ENCODE measurements around the gene LDLRAD4.

LDLRAD4 gene

DNA sequence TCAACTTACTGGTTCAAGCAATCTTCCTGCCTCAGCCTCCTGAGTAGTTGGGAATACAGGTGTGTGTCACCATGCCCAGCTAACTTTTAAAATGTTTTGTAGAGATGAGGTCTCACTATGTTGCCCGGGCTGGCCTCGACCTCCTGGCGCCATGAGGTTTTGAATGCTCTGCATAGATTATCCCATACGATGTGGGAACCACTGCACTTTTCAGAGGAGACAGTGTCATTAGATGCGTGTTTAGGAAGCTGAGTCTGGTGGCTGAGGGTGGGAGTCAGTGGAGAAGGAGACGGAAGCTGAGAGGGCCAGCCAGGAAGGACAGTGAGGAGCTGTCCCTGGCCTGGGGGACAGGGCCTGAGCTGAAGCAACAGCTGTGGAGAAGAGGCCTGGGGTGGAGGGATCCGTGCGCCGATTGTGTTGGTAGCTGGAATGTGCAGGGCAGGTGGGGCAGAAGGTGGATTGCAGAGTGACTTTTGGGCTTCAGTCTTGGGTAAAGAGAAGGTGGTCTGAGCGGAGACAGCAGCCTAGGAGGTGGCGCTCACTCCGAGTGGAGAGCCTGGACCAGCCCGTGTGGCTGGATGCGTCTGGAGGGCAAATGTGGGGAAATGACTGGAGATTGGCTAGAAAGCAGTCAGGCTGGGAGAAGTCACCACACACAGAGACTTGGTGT is 68.0 kb downstream of the LDLRAD4 start:
- DNase-seq (ENCODE audit: low read depth), result no peak

DNA sequence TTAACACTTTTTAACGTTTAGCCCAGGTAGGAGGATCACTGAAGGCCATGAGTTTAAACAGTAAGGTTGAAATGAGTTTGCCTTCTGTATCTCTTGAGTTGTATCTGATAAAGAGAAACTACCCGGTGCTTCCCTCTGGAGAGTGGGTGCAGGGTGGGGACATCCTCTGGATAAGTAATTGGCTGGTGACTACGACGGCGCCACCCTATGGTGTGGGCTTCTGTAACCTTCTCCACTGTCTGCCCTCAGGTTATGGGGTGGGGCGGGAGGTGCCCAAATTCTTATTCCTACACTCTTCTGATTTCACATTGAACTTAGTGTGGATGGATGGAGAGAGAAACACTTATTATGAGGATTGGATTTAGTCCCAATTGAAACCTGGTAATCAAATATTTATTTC is 68.8 kb downstream of the LDLRAD4 start:
- no peak for DNase-seq (ENCODE audit: low read depth)

DNA sequence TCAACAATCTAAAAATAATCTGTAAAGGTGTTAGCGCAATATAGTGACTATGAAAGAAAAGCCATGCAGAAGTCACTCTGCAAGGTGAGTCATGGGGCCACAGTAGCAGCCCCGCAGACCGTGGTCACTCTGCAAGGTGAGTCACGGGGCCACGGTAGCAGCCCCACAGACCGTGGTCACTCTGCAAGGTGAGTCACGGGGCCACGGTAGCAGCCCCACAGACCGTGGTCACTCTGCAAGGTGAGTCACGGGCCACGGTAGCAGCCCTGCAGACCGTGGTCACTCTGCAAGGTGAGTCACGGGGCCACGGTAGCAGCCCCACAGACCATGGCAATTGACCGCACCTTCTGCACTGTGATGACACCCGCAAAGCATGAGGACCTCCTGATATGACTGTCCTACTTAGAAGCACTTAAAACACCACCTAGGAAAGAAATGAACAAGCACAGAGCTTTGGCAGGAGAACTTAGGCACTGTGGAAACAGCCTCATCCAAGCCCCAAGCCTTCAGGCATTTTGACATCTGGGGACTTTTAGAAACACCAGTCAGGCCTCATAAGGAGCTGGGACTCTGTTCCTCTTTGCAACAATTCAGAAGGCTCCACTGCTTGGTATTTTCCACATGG is 70.1 kb downstream of the LDLRAD4 start:
- no peak for DNase-seq (ENCODE audit: low read depth)

DNA sequence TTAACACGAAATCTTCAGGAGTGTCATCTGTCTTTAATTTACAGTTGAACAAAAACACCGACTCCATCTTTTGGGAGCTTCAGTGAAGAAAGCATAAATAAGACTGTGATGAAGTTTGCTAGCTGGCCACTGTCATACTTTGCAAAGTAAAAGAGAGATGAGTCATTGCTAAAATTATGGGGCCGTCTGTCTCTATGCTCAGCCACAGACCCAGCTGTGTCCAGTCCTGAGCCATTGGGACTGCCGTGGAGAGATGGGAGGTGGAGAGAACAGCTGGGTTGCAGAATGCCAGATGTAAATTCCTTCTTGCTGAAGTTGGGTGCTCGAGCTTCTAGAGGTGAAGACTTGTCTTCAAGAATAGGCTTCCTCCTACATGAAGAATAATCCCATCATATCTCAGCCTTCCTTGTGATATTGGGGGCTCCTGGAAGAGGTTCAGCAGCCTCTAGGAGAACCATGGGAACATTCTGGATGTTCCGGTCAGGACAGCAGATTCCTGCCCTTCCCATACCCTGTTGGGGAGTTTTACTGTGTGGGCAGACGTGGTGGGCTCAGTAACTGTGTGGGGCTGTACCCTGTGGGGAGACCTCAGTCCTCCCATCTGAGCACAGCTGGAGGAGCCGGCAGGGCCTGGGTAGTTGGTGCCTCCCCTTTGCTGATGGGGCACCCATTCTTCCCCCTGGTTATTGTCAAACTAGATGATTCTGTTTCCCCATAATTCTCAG is 71.1 kb downstream of the LDLRAD4 start:
- no peak for DNase-seq (ENCODE audit: low read depth)

DNA sequence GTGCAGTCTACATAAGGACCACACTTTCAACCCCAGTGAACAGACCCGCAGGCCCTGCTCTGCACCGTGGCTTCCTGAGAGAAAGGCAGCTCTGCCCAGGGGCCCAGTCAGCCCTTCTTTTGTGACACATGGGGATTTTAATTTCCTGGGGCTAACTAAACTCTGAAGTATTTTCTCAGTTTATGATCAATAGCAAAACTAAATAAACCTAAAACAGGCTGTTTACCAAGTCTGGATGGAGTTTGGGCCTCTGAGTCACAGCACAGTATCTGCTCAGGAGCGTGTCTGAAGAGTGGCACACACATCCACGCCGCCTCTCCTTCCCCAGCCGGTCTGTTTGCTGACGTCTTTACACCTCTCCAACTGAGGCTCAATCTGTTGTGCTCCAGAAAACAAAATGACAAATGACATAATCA is 72.3 kb downstream of the LDLRAD4 start:
- no peak for DNase-seq (ENCODE audit: low read depth)

DNA sequence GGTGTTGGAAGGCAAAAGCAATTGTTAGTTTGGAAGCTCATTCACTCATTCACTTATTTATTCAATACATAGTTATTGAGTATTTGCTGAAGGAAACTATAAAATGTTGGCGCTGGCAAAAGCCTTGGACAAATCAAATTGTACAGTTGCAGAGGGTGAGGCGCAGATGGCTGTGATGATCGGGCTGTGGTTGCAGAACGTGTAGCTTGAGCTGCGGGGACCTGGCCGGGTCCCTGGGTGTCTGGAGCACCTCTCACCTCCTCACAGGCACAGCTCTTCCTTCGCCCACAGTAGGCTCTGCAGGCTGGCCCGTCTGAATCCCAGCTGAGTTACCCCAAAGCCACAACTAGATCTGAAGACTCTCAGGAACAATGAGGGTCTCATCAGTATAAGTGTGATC is 72.7 kb downstream of the LDLRAD4 start:
- DNase-seq (ENCODE audit: low read depth), result no peak

DNA sequence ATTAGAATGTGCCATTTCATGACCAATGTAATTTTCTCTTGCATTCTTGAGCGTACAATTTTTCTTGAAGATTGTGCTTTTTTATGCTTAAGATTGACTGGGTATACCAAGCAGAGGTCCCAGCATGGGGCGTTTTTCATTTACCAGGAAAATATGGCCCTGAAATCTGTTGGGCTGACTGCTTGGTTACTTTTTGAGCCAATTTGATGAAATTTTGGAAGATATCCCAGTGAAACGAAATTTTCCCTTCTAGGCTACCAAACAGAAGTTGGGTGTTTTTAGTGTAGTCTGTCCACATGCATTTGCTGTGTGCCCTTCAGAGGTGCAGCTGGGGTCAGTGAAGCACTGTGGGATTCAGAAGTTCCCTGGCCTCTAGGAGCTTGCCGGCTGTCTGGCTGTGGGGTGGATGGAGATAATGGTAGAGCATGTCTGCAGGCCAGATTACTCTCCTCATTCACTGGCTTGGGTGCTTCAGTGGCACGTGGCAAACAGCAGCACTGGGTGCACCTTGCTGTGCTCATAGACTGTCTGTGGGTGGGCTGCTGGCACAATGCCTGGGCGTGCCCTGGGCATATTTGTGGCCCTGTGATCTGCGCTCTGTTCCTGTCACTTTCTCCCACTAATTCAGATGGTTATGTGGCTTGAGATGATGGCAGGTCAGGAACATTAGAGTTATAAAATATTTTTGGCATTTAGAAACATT is 73.3 kb downstream of the LDLRAD4 start:
- DNase-seq (ENCODE audit: low read depth), result no peak

DNA sequence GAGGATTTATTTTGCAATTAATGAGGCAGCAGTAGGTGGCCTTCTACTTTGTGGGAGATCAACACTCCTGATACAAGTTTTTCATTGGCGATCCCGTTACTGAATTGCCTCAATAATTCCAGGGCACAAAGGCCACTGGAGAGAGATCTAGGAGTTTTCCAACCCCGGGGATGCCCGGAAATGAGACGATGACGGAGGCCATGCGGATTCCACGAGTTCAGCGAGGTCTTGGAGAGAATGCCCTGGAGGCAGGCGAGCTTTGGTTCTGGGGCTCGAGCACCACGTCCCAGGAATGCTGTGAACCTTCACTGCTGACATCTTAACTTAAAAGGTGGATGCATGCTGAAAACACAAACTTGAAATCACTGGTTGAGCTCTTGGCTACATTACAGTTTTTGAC is 74.2 kb downstream of the LDLRAD4 start:
- no peak for DNase-seq (ENCODE audit: low read depth)

DNA sequence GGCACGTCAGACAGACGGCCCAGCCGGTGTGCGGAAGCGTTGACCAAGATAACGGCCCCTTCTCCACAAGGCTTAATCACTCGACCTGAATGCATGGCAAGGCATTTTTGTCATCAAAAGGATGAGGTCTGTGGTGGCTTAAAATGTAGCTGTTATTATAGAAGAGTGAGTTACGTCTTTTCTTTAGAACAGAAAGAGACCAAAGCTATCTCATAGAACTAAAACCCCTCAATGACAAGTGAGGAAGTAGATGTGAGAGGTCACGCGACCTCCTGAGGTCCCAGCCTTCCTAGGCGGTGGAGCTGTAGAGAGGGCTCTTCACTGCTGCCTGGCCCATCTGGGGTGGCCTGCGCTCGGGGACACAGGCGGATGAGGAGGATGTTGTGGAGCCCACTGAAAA is 75.7 kb downstream of the LDLRAD4 start:
- no peak for DNase-seq (ENCODE audit: low read depth)

DNA sequence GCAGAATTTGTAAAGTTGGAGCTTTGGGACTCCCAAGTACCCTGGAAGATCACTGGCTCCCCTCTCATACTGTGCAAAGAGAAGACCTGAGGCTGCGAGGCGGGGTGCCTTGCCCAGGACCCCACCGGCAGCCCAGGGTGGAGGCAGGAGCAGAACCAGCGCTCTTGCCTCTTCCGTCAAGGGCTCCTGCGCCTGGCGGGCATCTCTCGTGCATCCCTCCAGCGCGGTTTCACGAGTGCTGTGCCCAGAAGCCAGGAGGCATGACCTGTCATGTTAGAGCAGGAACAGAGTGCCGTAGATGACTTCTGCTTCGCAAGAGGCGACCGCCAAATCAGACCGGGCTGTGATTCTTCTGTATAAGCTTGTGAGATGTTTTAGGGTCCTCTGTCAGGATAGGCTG is 77.3 kb downstream of the LDLRAD4 start:
- DNase-seq (ENCODE audit: low read depth), result no peak

DNA sequence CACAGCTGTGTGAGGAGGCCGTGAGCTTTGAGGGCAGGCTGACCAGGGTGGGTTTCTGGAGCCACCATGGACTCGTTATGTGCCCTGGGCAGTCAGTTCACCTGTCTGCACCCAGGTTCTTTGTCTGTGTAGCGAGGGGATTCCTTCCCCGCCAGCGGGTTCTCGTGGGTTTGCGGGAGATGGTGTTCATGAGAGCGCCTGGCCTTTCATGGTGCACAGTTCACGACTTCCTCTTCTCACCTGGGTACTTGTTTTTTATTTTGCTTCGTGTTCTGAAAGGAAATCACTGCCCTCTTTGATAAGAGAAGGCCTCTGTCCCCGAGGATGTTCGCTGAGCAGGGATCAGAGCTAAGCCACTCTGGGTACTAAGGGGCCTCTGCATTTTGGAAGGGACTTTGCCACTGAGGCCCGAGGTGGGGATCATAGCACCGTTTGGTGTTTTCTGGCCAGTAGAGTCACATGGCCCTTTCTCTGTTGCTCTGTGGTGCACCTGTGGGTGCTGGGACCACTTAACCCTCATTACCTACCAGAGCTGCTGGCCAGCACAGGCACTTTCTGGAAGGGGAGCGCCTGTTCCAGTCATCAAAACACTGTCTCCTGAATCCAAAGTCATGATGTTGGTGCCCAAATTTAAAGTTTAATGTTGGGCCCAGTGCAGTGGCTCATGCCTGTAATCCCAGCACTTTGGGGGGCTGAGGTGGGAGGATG is 78.5 kb downstream of the LDLRAD4 start:
- DNase-seq (ENCODE audit: low read depth), result no peak

DNA sequence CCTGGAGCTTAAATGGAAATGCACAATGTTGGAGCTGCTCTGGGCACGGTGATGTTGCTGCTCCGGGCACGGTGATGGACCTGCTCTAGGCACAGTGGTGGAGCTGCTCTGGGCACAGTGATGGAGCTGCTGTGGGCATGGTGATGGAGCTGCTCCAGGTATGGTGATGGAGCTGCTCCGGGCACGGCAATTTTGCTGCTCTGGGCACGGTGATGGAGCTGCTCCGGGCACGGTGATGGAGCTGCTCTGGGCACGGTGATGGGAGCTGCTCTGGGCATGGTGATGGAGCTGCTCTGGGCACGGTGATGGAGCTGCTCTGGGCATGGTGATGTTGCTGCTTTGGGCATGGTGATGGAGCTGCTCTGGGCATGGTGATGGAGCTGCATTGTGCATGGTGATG is 79.7 kb downstream of the LDLRAD4 start:
- DNase-seq (ENCODE audit: low read depth), result no peak

DNA sequence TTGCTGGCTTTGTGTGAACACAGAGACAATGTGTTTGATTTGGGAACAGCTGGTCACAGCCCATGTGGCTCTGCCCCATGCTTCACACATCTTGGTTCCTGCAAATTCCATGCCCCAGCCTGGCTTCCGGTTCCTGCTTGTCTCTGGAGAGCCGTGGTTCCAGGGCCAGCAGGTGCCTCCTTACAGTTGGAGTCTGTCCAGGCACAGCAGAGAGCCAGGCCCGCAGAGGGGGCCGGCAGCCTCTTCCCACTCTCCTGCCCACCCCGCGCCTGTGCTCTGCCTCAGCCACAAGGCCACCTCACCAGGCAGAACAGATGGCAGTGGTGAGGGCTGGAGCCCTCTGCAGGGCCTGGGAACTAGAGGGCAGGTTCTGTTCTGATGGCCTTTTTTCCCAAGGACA is 81.5 kb downstream of the LDLRAD4 start:
- no peak for DNase-seq (ENCODE audit: low read depth)

DNA sequence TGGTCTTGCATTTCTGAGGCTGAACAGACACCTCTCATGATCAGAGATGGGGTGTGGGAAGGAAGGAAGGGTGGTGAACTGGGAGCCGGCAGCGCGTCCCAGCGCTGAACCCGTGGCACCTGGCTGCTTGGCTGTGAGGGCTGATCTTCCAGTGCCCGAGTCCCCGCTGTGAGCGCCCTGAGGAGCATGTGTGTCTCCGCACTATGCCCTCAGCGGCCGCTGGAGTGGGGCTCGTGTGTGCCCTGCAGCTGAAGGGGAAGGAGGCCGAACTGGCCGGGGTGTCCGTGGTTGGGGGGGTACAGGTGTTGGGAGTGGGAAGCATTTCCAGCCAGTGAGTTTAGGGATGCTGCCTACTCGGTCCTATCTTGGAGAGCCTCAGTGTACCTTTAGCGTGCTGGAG is 82.2 kb downstream of the LDLRAD4 start:
- DNase-seq (ENCODE audit: low read depth), result no peak

DNA sequence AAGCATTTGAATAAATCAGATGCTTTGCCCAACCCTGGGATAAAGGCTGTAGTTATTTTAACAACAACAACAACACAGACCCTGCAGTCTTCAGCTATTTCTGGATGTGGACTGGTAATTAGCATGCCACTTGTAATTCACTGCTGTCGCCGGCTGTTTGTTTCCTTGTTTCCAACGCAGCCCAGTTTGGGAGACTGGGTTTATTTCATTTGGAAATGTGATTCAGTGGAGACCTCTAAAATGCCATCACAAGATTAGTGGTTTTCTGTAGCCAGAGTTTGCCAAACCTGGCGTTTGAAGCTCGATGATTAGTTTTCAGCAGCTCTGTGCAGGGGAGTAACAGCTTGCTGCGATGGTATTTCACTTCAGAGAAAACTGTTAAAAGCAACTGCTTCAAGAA is 83.5 kb downstream of the LDLRAD4 start:
- no peak for DNase-seq (ENCODE audit: low read depth)

DNA sequence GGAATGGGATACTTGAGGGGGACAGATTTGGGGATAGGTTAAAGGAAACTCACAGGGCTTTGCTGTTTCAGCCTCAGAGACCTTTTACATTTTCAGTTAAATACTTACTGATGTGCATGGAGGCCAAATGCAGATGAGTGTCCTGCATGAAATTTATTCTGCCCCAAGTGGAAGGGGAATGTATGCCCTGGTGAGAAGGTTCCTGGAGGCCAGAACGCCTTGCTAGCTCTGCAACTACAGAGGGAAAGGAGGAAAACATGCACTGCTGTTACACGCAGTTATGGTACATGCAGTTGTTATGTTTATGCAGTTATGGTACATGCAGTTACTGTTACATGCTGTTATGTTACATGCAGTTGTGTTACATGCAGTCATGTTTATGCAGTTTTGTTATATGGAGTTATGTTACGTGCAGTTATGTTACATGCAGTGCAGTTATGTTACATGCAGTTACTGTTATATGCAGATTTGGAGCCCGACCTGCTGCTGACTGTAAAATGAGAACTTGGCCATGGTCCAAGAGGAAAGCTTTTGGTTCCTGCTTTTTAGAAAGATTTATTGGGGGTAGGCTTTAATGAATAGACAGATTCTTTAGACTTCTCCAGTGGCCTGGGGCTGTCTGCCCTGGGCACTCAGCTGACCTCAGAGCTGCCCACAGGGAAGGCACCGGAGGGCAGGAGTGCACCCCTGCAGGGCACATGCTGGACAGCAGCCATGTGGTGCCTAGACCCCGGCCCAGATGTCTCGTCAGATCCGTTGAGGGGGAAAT is 84.1 kb downstream of the LDLRAD4 start:
- no peak for DNase-seq (ENCODE audit: low read depth)

DNA sequence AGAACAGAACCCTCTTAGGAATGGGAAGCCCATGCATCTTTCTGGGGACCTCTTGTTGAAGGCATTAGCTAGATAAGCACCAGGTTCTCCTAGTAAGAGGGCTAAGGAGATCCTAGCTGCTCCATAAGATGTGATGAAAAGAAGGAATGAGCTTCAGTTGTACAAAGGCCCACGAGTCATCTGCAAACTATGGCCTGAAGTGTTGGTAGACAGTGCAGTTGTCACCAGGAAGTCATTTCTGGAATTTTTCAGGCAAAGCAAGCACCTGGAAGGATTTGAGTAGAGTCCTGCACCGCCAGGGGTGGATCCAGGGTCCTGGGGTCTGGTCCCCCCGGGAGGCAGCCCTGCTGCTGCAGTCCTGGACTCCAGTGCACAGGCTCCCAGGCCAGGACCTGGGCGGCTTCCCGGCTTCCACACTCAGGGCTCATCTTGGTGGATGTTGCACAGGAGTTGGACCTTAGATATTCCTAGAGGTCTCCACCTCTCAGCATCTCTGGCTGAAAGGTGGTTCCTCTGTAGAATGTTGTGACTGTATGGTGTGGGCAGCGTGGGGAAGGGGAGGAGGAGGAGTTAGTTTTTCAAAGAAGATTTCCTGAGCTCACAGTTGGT is 85.3 kb downstream of the LDLRAD4 start:
- no peak for DNase-seq (ENCODE audit: low read depth)

DNA sequence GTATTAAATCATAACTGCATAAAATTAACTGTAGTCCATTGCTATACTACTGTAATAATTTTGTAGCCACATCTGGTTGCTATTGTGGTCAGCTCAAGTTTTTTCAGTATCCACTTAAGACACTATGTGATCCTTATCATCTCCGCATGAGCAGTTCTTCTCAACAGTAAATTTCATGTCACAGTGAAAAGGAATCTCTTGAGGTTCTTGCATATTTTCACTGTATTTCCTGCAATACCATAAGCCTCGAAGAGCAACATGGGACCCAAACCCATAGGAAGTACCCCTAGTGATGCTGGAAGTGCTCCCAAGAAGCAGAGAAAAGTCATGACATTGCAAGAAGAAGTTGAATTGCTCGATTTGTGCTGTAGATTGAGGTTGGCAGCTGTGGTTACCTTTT is 86.7 kb downstream of the LDLRAD4 start:
- DNase-seq (ENCODE audit: low read depth), result no peak

DNA sequence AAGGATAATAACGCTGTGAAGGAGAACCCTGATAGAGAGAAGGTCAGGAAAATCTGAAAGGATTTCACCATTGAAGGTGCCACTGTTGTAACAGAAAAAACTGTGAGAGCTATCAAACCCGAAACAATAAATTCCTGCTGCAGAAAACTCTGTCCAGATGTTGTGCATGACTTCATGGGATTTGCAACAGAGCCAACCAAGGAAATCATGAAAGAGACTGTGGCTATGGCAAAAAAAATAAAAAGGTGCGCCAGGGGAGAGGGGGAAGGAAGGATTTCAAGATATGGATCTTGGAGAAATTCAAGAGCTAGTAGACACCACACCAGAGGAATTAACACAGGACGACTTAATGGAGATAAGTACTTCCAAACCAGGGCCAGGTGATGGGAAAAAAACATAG is 88.0 kb downstream of the LDLRAD4 start:
- no peak for DNase-seq (ENCODE audit: low read depth)

DNA sequence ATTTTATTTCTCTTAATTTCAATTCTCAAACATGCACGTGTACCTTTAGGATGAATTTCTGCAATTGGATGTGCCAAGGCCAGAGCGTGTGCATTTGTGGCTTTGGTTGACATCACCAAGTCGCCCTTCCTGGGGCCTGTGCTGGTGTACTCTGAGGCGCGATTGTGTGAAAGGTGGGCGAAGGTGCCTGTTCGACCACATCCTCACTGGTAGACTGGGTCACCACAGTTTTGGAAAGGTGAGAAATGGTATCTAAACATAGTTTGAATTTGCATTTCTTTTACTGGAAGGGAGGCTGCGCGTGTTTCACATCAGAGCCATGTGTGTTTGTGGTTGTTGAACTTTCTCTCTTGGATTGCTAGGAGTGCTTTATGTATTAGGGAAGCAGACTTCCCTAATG is 89.8 kb downstream of the LDLRAD4 start:
- no peak for DNase-seq (ENCODE audit: low read depth)

Measured in stimulated activated CD8-positive, alpha-beta memory T cell treated with anti-CD3 and anti-CD28 coated beads, Interleukin-12 subunit alpha, Interleukin-12 subunit beta, amount 100 ng/mL, for 4 hours (primary cell).